GM18873 (cell line): ENCODE measurements around the gene CHST6.
"Not testable (repeated sequence)": the region's sequence is repeated elsewhere in the genome, so short reads cannot be mapped to it uniquely, and the experiment has no call there.

Experiments
- ATAC-seq: cut with Tn5 transposase; IDR thresholded peaks from one replicate; pipeline ENCODE4 v1.9.1; 2021; ENCODE audit warnings: mild to moderate bottlenecking, moderate library complexity, moderate number of reproducible peaks; ENCODE audit not compliant: unreplicated experiment, low FRiP score

Gene CHST6

DNA sequence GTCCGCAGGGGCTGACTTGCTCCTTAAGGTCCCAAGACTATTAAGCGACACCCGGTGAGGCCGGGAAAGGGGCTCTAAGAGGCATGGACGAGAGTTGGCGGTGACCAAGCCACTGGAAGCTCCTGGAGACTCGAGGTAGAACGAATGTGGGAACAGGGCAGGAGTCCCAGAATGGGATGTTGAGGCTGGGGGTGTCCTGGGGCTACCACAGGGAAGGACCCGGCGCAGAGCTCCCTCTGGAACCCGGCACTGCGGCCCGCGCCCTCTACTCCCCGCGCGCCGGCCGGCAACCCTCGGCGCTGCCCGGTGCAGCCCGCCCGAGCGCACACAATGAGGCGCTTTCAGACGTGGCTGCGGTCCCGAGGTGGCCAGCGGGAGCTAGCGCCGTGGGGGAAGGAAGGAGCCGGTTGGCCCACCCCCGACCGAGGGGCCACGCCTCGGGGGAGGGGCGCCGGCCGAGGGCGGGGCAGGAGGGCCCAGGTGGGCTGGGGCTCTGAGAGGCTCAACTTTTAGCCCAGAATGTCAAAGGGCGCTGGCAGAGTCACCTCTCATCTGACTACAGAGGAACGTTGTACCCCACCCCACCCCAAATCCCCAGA lies at the start of gene CHST6:
TSS of gene CHST6 (minus strand) at position 366 of the 599 bp plus-strand sequence. CDS start 15,613 bp downstream, outside the sequence.
- ATAC-seq: no peak

- not testable (repeated sequence) for ATAC-seq
These were observed 47.2 kb upstream of the CHST6 start for GRCh38 chr16:75542462-75542861.

DNA sequence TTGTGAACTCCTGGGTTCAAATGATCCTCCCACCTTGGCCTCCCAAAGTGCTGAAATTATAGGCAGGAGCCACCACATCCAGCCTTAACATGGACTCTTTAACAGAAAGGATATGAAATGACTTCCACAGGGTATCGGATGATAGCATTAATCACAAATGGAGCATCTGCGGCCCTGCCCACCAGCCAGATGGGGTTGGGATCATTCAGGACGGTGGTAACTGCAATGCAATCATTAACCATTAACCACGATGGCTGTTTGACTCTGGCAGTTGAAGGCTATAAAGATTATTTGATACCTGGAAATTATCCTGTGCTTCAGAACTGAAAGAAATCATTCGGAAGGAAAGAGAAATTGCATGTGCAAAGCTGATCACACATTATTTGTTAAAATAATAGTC lies 46.0 kb upstream of the CHST6 start:
- ATAC-seq: no peak

DNA sequence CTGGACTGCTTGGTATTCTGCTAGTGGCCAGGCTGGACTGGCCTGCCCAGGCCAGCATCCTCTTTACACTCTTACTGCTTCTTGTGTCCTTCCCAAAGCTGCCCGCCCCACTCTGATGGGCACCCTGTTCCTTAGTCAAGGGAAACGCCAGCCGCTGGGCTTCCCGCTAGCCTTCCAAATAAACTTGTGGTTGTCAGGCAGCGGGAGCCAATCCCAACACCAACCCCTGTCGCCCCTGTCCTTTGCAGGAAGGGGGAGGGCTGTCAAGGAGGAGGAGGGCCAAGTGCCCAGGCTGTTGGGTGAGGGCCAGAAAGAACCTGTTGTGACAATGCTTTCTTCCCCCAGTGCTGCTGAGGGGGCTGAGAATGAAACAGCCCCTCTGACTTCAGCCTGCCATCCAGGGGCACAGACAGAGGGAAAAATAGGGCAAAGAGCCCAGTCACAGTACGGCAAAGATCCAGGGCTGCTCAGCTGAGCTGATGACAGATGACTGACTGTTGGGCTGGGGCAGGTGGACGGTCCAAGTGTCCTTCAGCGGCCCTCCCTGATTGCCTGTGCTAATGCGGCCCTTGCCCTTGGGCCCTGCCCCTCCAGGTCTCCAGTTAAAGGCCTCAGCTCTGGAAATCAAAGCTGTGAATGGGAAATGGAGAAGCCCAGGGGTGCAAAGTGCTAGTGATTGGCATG lies 43.8 kb upstream of the CHST6 start:
- ATAC-seq: not testable (repeated sequence)

DNA sequence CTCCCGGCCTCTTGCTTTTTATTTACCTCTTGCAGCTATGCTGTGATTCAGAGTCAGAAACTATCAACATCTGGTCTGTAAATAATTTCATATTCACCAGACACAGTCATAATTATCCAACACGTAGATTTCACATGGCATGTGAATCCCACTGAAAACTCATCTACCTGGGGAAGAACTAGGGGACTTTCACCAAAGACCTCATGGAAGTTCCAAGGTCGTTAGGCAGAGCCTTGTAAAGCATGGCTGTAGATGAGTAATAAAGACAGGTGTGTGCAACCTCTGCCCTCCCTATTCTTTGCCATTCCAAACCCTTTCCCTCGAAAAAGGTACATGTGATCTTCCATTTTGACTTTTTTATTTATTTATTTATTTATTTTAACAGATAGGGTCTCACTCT lies 42.5 kb upstream of the CHST6 start:
- ATAC-seq: no peak

DNA sequence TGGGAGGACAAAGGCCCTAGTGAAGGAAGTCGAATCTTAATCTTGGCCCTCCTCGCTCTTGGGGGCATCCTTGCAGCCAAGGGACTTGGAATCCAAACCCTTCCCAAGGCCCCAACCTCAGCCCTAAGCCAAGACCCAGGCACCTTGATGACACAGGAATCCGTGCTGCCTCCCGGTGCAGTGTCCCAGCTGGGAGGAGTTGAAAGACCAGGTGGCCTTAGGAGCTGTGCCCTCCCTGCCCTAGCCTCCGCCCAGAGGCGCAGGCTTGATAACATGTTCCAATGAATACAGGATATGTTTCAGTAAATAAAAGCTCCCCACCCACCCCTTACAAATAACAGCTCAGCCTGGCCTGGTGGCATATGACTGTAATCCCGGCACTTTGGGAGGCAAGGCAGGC lies 40.7 kb upstream of the CHST6 start, which contains the start of gene CHST5:
TSS of gene CHST5 (minus strand) at position 208 of the 400 bp plus-strand sequence. CDS start 5,724 bp downstream, outside the sequence.
- no peak for ATAC-seq

DNA sequence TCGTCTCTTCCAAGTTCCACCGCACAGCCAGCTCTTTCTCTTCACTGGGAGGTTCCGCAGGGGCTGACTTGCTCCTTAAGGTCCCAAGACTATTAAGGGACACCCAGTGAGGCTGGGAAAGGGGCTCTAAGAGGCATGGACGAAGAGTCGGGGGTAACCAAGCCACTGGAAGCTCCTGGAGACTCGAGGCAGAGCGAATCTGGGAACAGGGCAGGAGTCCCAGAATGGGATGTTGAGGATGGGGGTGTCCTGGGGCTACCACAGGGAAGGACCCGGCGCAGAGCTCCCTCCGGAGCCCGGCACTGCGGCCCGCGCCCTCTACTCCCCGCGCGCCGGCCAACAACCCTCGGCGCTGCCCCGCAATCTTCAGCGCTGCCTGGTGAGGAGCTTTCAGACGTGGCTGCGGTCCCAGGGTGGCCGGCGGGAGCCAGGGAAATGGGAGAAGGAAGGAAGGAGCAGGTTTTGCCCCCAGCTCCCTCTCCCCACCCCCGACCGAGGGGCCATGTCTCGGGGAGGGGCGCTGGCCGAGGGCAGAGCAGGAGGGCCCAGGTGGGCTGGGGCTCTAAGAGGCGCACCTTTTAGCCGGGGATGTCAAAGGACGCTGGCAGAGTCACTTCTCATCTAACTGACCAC lies 40.1 kb upstream of the CHST6 start:
- ATAC-seq: no peak

DNA sequence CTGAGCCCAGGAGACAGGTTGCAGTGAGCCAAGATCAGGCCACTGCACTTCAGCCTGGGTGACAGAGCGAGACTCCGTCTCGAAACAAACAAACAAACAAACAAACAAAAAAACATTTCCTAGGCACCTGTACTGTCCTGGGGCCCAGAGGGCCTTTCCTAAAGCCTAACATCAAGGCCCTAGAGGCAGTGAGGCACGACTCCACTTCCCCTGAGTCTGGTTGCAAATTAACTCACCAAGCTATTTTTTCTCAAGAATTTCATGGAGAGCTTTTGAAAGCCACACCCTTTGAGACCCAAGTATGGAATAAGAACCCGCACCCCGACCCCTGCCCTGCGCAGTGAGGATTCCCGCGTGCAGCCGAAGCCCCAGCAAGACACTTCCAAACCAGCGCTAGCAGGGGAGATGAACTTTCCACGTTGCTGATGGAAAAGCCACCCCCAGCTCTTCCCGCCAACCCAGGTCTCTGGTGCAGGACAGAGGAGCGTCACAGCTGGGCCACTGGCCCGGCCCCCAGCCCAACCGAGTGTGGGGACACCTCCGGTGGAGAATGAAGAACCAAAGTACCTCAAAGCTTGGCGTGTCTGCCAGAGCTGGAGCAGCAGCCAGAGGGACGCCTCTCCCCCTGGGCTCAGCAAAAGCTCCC lies 39.4 kb upstream of the CHST6 start:
- ATAC-seq: no peak

DNA sequence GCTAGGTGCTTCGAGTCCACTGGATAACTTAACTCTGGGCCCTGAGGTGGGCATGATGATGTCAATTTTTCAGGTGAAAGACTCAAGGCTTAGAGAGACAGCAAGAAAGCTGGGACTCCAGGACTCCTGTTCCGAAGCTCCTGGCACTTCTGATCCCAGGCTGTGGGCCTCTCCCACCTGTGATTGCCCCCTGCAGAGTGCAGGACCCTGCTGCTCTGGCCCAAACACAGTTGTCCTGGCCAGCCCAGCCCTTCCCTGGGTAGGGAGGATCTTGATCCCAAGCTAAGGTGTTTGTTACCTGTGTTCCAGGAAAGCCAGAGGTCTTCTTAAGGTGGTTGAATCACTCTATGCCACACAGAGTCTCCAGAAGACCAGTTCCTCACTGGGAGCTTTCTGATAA lies 37.5 kb upstream of the CHST6 start:
- ATAC-seq: no peak

DNA sequence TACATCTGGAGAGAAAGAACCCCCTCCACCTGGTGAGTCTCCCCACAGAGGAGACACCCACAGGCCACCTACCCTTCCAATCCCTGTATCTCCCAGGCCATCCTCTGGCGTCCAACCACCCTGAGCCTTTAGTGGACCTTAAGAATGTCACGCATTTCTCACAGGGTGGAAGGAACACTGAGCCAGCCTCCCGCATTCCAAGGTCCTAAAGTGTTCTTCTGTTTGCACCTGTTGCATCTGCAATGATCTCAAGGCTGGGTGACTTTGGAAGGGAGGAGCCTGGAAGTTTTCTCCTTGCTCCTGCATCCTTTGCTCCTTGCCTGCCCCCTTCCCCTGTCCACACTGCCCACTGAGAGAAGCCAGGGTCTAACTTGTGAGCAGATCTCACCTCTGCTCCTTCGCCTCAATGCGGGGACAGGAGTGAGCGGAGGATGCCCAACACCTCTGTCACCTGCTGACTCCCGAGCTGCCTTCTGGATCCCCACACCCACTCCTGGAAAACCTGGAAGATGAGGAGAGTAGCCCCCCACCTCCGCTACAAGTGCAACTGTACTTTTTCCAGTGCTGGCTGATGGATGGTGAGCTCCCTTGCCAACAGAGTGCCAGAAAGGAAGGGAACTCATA lies 37.0 kb upstream of the CHST6 start:
- ATAC-seq: no peak

DNA sequence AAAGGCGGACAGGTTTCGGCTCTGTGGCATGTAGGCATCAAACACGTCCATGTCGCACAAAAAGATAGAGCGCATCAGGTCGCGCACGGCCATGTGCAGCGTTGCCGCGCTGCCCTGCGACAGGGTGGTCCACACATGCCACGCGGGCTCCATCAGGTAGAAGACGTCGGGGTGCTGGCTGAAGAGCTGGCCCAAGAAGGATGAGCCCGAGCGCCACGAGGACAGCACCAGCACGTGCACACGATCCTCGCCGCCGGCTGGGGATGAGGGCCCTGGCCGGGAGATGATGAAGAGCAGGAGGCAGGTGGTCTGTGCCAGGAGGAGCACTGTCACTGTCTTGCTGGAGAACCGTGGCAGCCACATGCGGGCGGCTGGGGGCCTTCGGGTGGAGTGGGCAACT lies 34.7 kb upstream of the CHST6 start:
- no peak for ATAC-seq

- no peak for ATAC-seq
These were observed 34.0 kb upstream of the CHST6 start for GRCh38 chr16:75529056-75529905.

DNA sequence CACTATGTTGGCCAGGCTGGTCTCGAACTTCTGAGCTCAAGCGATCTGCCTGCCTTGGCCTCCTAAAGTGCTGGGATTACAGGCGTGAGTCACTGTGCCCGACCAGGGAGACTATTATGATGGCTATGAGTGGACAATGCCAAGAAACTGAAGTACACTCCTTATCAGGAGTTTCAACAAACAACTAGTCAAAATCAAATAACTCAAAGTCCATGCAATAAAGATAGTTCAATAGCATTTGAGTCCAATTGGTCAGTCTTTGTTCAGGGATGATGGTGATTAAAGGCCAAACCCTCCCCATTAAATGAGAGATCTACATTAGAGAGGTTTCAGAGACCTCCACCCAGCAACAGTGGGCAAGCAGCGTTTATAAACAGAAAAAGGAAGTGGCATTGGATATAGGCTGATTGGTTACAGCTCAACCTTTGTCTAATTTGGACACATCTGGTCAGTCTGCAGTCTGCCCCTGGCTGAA lies 32.6 kb upstream of the CHST6 start:
- no peak for ATAC-seq

GRCh38 chr16:75526032-75526790 lies 31.0 kb upstream of the CHST6 start:
- ATAC-seq: no peak

DNA sequence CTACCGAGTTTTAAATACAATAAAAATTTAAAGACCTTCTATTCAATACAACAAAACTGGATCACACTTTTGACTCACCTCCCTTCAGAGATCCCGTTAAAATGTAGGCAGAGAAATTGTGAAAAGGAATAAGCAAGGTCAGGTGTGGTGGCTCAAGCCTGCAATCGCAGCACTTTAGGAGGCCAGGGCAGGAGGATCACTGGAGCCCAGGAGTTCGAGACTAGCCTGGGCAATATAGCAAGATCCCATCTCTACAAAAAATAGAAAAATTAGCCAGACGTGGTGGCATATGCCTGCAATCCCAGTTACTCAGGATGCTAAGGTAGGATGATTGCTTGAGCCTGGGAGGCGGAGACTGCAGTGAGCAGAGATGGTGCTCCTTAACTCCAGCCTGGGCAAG lies 23.9 kb upstream of the CHST6 start:
- ATAC-seq: no peak

GRCh38 chr16:75516189-75516966 lies 21.1 kb upstream of the CHST6 start:
- peak; percentile 20 for ATAC-seq

DNA sequence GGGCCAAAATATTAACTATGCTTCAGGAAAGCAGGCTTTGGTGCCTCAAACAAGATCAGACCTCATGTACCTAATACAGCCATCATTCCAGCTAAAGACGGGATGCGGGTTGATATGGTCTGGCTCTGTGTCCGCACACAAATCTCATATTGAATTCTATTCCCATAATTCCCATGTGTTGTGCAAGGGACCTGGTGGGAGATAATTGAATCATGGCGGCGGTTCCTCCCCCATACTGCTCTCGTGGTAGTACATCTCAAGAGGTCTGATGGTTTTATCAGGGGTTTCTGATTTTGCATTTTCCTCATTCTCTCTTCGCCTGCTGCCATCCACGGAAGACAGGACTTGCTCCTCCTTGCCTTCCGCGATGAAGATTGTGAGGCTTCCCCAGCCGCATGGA lies 19.1 kb upstream of the CHST6 start:
- ATAC-seq: no peak

GRCh38 chr16:75506574-75506973 lies 11.3 kb upstream of the CHST6 start:
- no peak for ATAC-seq
